MM.1S (cell line): ENCODE measurements around the gene OSR1.

Experiments used
- EZH2 ChIP-seq: fragments of 300-600 bp; sonication (generic); optimal IDR thresholded peaks from 2 replicates; pipeline ENCODE3; 2017; ENCODE audit warnings: low read depth, mild to moderate bottlenecking, antibody characterized with exemption, low read length, mixed read lengths
- EZH2phosphoT487 ChIP-seq: fragments of 300-600 bp; sonication (generic); IDR thresholded peaks from 2 replicates; pipeline ENCODE4 v1.6.1; 2018; ENCODE audit warnings: antibody characterized with exemption, low read length
- TF ChIP-seq, protein P1 (sequence below): fragments of 300-600 bp; sonication (generic); IDR thresholded peaks from 2 replicates; pipeline ENCODE4 v1.5.1; 2016; ENCODE audit warnings: antibody characterized with exemption, low read length, mixed read lengths

- TF ChIP-seq, protein P1, sequence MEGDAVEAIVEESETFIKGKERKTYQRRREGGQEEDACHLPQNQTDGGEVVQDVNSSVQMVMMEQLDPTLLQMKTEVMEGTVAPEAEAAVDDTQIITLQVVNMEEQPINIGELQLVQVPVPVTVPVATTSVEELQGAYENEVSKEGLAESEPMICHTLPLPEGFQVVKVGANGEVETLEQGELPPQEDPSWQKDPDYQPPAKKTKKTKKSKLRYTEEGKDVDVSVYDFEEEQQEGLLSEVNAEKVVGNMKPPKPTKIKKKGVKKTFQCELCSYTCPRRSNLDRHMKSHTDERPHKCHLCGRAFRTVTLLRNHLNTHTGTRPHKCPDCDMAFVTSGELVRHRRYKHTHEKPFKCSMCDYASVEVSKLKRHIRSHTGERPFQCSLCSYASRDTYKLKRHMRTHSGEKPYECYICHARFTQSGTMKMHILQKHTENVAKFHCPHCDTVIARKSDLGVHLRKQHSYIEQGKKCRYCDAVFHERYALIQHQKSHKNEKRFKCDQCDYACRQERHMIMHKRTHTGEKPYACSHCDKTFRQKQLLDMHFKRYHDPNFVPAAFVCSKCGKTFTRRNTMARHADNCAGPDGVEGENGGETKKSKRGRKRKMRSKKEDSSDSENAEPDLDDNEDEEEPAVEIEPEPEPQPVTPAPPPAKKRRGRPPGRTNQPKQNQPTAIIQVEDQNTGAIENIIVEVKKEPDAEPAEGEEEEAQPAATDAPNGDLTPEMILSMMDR: no peak
- TF ChIP-seq EZH2 (no peak), EZH2phosphoT487 (no peak)
These were observed 4.7 kb downstream of the OSR1 start for GRCh38 chr2:19353721-19354050.
